BE2C (cell line): ENCODE measurements around the gene CCDC9B.

Experiments used
- DNase-seq: peaks from one replicate; pipeline ENCODE4 v3.0.0-alpha.2; 2020
- H3K27me3 ChIP-seq: fragments of 250-450 bp; sonication (Bioruptor Pico); 2 replicates; pipeline ENCODE4 v1.5.1; 2020; ENCODE audit warnings: mild to moderate bottlenecking
- H3K36me3 ChIP-seq: fragments of 250-450 bp; sonication (Bioruptor Pico); 2 replicates; pipeline ENCODE4 v1.5.1; 2020; ENCODE audit warnings: mild to moderate bottlenecking
- H3K4me1 ChIP-seq: fragments of 250-450 bp; sonication (Bioruptor Pico); 2 replicates; pipeline ENCODE4 v1.5.1; 2020
- H3K4me3 ChIP-seq: 2 replicates; pipeline ENCODE4 v1.5.1; 2011; ENCODE audit warnings: low read depth, low read length
- H3K9me3 ChIP-seq: fragments of 250-450 bp; sonication (Bioruptor Pico); 2 replicates; pipeline ENCODE4 v1.5.1; 2020
- TF ChIP-seq, protein P1 (sequence below): IDR thresholded peaks from 2 replicates; pipeline ENCODE4 v1.5.1; 2012; ENCODE audit warnings: mild to moderate bottlenecking, low read depth, low read length

The CCDC9B gene

GRCh38 chr15:40369971-40370370 is 29.2 kb upstream of the CCDC9B start:
- Histone ChIP-seq H3K4me1 (peaks cover 11% of the 10 kb centered on the region), H3K4me3 (no peak overlapping the region), H3K36me3 (no peaks in the 10 kb centered on the region), H3K9me3 (no peaks in the 10 kb centered on the region; the same call in 1 of the 2 replicates), H3K27me3 (no peaks in the 10 kb centered on the region)
- TF ChIP-seq, protein P1, sequence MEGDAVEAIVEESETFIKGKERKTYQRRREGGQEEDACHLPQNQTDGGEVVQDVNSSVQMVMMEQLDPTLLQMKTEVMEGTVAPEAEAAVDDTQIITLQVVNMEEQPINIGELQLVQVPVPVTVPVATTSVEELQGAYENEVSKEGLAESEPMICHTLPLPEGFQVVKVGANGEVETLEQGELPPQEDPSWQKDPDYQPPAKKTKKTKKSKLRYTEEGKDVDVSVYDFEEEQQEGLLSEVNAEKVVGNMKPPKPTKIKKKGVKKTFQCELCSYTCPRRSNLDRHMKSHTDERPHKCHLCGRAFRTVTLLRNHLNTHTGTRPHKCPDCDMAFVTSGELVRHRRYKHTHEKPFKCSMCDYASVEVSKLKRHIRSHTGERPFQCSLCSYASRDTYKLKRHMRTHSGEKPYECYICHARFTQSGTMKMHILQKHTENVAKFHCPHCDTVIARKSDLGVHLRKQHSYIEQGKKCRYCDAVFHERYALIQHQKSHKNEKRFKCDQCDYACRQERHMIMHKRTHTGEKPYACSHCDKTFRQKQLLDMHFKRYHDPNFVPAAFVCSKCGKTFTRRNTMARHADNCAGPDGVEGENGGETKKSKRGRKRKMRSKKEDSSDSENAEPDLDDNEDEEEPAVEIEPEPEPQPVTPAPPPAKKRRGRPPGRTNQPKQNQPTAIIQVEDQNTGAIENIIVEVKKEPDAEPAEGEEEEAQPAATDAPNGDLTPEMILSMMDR, result no peak
- no peak for DNase-seq

DNA sequence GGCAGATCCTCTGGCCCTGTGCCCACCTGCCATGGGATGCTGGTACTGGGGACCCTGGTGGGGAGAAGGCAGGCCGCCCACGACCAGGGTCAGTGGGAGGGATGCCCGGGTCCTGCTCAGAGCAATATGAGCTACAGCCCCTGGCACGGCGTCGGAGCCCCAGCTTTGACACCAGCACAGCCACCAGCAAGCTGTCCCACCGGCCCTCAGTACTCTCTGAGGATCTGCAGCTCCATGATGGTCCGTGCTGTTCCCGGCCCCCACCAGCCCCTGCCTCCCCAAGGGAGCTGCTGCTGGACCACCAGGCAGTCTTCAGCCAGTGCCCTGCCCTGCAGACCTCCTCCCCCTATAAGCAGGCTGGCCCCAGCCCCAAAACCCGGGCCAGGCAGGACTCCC is 28.7 kb upstream of the CCDC9B start:
- Histone ChIP-seq H3K4me1 (peaks cover 11% of the 10 kb centered on the region), H3K27me3 (no peaks in the 10 kb centered on the region), H3K36me3 (no peaks in the 10 kb centered on the region), H3K9me3 (no peaks in the 10 kb centered on the region; the same call in 1 of the 2 replicates), H3K4me3 (no peak overlapping the region)
- TF ChIP-seq, protein P1, result no peak
- DNase-seq, result no peak

DNA sequence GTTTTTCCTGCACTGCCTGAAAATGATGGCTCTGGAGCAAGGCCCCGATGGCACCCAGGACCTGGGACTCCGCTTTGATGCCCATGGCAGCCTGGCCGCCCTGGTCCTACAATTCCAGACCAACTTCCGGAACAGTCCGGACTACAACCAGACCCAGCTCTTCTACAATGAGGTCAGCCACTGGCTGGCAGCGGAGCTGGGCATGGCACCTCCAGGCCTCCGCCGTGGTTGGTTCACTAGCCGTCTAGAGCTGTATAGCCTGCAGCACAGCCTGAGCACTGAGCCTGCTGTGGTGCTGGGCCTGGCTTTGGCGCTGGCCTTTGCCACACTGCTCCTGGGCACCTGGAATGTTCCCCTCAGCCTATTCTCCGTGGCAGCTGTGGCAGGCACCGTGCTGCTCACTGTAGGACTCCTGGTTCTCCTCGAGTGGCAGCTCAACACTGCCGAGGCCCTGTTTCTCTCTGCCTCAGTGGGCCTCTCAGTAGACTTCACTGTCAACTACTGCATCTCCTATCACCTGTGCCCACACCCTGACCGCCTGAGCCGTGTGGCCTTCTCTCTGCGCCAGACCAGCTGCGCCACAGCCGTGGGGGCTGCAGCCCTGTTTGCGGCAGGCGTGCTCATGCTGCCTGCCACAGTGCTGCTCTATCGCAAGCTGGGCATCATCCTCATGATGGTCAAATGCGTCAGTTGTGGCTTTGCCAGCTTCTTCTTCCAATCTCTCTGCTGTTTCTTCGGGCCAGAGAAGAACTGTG is 28.2 kb upstream of the CCDC9B start:
- no peak for DNase-seq

GRCh38 chr15:40367686-40368611 is 27.2 kb upstream of the CCDC9B start:
- H3K9me3 ChIP-seq, result no peaks in the 10 kb centered on the region; the same call in 1 of the 2 replicates
- H3K36me3 ChIP-seq, result no peaks in the 10 kb centered on the region
- TF ChIP-seq, protein P1, result peak; percentile 77
- DNase-seq, result peak; percentile 92
- peaks cover 11% of the 10 kb centered on the region for H3K4me1 ChIP-seq
- no peaks in the 10 kb centered on the region for H3K27me3 ChIP-seq
- peak overlapping the region; percentile 35 for H3K4me3 ChIP-seq

More for the DNA sequence above, 28.2 kb upstream of the CCDC9B start:
- Histone ChIP-seq H3K36me3 (no peaks in the 10 kb centered on the region), H3K4me1 (peaks cover 11% of the 10 kb centered on the region), H3K27me3 (no peaks in the 10 kb centered on the region), H3K4me3 (no peak overlapping the region), H3K9me3 (no peaks in the 10 kb centered on the region; the same call in 1 of the 2 replicates)
- TF ChIP-seq, protein P1, result no peak

- TF ChIP-seq, protein P1, result no peak
- Histone ChIP-seq H3K4me1 (peaks cover 11% of the 10 kb centered on the region), H3K9me3 (no peaks in the 10 kb centered on the region; the same call in 1 of the 2 replicates), H3K4me3 (no peak overlapping the region), H3K27me3 (no peaks in the 10 kb centered on the region), H3K36me3 (no peaks in the 10 kb centered on the region)
- DNase-seq, result no peak
These were observed 26.6 kb upstream of the CCDC9B start for GRCh38 chr15:40367371-40367685.
